ENCODE data around the gene TBCB. TPM values are rescaled to one million over a fixed set of nuclear protein-coding genes. Genes with fewer than 3 reads are reported as not detected.
"Not testable (repeated sequence)": the region's sequence is repeated elsewhere in the genome, so short reads cannot be mapped to it uniquely, and the experiment has no call there.

The TBCB gene
- total RNA-seq, 4 donors from 2014 or later: 183 to 254 (median 225) TPM

DNA sequence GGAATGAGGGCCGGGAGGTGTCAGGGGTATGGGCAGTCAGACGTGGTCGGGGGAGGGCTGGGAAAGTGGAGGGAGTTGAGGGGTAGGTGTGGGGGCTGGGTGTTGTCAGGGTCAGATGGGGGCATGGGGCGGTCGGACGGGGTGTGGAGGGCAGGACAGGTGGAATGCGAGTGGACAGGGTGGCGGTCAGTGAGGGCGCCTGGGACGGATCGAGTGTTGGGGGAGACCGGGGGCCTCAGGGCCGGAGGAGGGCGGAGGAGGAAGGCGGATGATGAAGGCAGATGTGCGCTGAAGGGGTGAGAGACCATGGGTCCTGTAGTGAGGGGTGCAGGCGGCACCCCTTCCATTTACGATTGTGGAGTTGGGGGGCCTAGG is 5.7 kb downstream of the TBCB start:
- peaks cover 0 to 36% (median 10%) of the 10 kb centered on the region in 4 donors for H3K4me1 ChIP-seq
- H3K27ac ChIP-seq: no peak overlapping the region
- TF ChIP-seq, protein P1, sequence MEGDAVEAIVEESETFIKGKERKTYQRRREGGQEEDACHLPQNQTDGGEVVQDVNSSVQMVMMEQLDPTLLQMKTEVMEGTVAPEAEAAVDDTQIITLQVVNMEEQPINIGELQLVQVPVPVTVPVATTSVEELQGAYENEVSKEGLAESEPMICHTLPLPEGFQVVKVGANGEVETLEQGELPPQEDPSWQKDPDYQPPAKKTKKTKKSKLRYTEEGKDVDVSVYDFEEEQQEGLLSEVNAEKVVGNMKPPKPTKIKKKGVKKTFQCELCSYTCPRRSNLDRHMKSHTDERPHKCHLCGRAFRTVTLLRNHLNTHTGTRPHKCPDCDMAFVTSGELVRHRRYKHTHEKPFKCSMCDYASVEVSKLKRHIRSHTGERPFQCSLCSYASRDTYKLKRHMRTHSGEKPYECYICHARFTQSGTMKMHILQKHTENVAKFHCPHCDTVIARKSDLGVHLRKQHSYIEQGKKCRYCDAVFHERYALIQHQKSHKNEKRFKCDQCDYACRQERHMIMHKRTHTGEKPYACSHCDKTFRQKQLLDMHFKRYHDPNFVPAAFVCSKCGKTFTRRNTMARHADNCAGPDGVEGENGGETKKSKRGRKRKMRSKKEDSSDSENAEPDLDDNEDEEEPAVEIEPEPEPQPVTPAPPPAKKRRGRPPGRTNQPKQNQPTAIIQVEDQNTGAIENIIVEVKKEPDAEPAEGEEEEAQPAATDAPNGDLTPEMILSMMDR (IDR thresholded peaks at IDR 0.05): no peak
- TF ChIP-seq EP300 (IDR thresholded peaks at IDR 0.05): no peak
- no peak for DNase-seq (ENCODE audit: low spot score in 2 of 2)
- no peak overlapping the region for H3K4me3 ChIP-seq
- H3K36me3 ChIP-seq: peaks cover 3 to 97% (median 4%) of the 10 kb centered on the region in 3 donors
- no peaks in the 10 kb centered on the region for H3K9me3 ChIP-seq
- no peaks in the 10 kb centered on the region for H3K27me3 ChIP-seq
- WGBS, 2 donors: 85 to 89% methylated on average over 18 of the region's 18 CpGs

DNA sequence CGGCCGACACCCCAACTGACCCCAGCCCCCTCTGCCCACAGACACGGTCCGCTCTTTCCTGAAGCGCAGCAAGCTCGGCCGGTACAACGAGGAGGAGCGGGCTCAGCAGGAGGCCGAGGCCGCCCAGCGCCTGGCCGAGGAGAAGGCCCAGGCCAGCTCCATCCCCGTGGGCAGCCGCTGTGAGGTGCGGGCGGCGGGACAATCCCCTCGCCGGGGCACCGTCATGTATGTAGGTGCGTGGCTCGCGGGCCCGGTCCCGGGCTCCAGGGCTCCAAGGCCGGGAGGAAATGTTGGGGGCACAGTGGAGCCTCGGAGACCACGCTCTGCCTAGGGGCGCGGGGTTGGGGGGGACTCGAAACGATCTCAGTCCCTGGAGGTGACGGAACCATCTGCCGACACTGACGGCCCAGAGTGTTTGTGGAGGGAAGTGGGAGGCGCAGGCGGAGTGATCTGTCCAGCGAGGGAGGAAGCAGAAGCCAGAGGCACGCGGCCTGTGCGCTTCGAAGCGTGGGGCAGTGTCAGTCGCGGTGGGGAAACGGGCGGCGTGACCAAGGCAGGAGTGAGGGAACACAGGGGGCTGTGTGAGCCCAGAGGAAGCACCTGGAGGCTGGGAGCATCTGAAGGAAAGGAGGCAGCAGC is 6.3 kb downstream of the TBCB start:
- Histone ChIP-seq H3K4me1 (peaks cover 0 to 30% (median 4%) of the 10 kb centered on the region in 4 donors), H3K4me3 (no peak overlapping the region), H3K27ac (no peak overlapping the region), H3K27me3 (no peaks in the 10 kb centered on the region), H3K36me3 (peaks cover 4 to 94% (median 4%) of the 10 kb centered on the region in 3 donors), H3K9me3 (no peaks in the 10 kb centered on the region)
- WGBS, 2 donors: 83 to 90% methylated on average over 48 to 49 of the region's 49 CpGs
- DNase-seq (ENCODE audit: low spot score in 2 of 2): no peak
- TF ChIP-seq, protein P1 (IDR thresholded peaks at IDR 0.05): no peak
- TF ChIP-seq EP300 (IDR thresholded peaks at IDR 0.05) (no peak), POLR2A (IDR thresholded peaks at IDR 0.05) (no peak)

DNA sequence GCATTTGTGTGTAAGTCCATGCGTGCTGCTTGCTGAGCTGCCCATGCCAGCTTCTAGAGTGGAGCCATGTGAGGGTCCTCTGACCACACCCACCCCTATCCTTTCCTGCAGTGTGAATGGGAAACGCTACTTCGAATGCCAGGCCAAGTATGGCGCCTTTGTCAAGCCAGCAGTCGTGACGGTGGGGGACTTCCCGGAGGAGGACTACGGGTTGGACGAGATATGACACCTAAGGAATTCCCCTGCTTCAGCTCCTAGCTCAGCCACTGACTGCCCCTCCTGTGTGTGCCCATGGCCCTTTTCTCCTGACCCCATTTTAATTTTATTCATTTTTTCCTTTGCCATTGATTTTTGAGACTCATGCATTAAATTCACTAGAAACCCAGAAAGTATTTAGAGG is 10.3 kb downstream of the TBCB start:
- Histone ChIP-seq H3K4me1 (peaks cover 0 to 18% (median 7%) of the 10 kb centered on the region in 4 donors), H3K36me3 (peaks cover 4 to 57% (median 4%) of the 10 kb centered on the region in 3 donors), H3K27ac (no peak overlapping the region), H3K27me3 (no peaks in the 10 kb centered on the region), H3K4me3 (no peak overlapping the region), H3K9me3 (no peaks in the 10 kb centered on the region)
- 83 to 84% methylated on average over 9 of the region's 9 CpGs for WGBS, 2 donors
- TF ChIP-seq EP300 (IDR thresholded peaks at IDR 0.05): no peak
- TF ChIP-seq POLR2A (IDR thresholded peaks at IDR 0.05): no peak
- TF ChIP-seq, protein P1 (IDR thresholded peaks at IDR 0.05): no peak
- no peak for DNase-seq (ENCODE audit: low spot score in 2 of 2)

DNA sequence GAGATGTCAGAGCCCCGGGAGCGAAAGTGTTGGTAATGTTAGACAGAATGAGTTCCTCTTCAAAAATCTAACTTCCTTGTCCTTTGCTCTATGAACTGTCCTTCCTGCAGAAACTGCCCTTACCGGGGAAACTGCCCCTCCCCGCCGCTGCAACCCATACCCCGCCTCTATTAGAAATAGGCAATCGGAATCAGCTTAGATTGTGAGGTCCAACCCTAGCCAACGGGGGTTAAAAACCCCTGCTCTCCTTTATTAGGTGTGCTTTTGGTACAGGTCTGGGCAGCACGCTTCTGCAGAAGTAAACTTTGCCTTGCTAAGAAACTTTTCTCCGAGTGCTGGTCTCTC is 13.1 kb downstream of the TBCB start:
- Histone ChIP-seq H3K27ac (peak overlapping the region; percentile 60 to 92 (median 90)), H3K4me3 (peak overlapping the region; percentile 27 to 59 (median 52)), H3K27me3 (no peaks in the 10 kb centered on the region), H3K4me1 (peaks cover 0 to 18% (median 7%) of the 10 kb centered on the region in 4 donors), H3K36me3 (peaks cover 4 to 29% (median 4%) of the 10 kb centered on the region in 3 donors), H3K9me3 (no peaks in the 10 kb centered on the region)
- no peak for DNase-seq (ENCODE audit: low spot score in 2 of 2)
- 8 to 12% methylated on average over 10 of the region's 10 CpGs for WGBS, 2 donors
- TF ChIP-seq POLR2A (IDR thresholded peaks at IDR 0.05): no peak
- TF ChIP-seq, protein P1 (IDR thresholded peaks at IDR 0.05): no peak
- no peak for TF ChIP-seq EP300 (IDR thresholded peaks at IDR 0.05)

DNA sequence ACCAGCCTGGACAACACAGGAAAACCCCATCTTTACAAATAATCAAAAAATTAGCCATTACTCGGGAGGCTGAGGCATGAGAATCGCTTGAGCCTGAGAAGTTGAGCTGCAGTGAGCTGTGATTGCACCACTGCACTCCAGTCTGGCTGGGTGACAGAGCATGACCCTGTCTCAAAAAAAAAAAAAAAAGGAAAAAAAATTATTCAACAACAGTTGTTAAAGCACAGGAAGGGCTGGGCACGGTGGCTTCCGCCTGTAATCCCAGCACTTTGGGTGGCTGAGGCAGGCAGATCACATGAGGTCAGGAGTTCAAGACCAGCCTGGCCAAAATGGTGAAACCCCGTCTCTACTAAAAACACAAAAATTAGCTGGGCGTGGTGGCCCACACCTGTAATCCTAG is 16.0 kb downstream of the TBCB start:
- H3K27ac ChIP-seq; H3K36me3 ChIP-seq; H3K27me3 ChIP-seq; H3K9me3 ChIP-seq; H3K4me3 ChIP-seq; DNase-seq (ENCODE audit: low spot score in 2 of 2): not testable (repeated sequence)
- peaks cover 0 to 20% (median 7%) of the 10 kb centered on the region in 4 donors for H3K4me1 ChIP-seq
- WGBS, 2 donors: 67 to 69% methylated on average over 6 of the region's 6 CpGs

DNA sequence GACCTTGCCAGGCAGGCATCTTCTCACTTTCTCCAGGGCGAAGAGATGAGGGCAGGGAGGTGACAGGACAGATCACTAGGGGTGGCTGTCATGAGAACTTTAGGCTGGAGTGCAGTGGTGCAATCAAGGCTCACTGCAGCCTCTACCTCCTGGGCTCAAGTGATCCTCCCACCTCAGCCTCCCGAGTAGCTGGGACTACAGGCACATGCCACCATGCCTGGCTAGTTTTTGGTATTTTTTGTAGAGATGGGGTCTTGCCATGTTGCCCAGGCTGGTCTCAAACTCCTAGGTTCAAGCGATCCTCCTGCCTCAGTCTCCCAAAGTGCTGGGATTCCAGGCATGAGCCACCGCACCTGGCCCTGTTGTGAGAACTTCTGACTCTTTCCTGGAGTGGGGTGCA is 19.6 kb downstream of the TBCB start:
- H3K4me3 ChIP-seq; H3K27me3 ChIP-seq; H3K36me3 ChIP-seq; DNase-seq (ENCODE audit: low spot score in 2 of 2); H3K27ac ChIP-seq; H3K9me3 ChIP-seq: not testable (repeated sequence)
- WGBS, 2 donors: 88 to 94% methylated on average over 3 to 4 of the region's 4 CpGs
- H3K4me1 ChIP-seq: peaks cover 0 to 24% (median 4%) of the 10 kb centered on the region in 4 donors

All from tibial nerve (tissue), 4 donors.